ENCODE measurements around the gene IL22RA1. TPM values are rescaled to one million over a fixed set of nuclear protein-coding genes. Genes with fewer than 3 reads are reported as not detected.

IL22RA1 gene
- total and polyA plus RNA-seq, 2 of the 8 experiments (the other 6 are each of a cell fraction or from before 2014, with no cell fraction given), result 0.17 to 0.32 TPM

- H2BK20ac ChIP-seq (ENCODE audit: low read length), result no peak overlapping the region
- H3K14ac ChIP-seq (ENCODE audit: insufficient read length), result no peak overlapping the region
- H3K4me3 ChIP-seq (ENCODE audit: extremely low read depth in 1 of 4, insufficient read depth in 2 of 4, low read depth in 3 of 4, low read length in 4 of 4), result no peak overlapping the region
- no peak overlapping the region for H3K4ac ChIP-seq (replicated peaks; ENCODE audit: insufficient read length, low read depth, low read length)
- ChIA-PET CTCF (ENCODE audit: partially characterized antibody) (interaction anchor here (0.6 to 19.0 kb wide), 6 partner anchors 9 to 203 kb away, joined by 4 to 465 read pairs (median 6); no protein-coding TSS in a partner anchor), POLR2A (ENCODE audit: partially characterized antibody) (interaction anchor here (7.9 kb wide), 1 partner anchor 38 kb away, joined by 82 read pairs; no protein-coding TSS in a partner anchor)
- H2BK12ac ChIP-seq (ENCODE audit: low read depth, low read length), result no peak overlapping the region
- no peak overlapping the region for H4K91ac ChIP-seq (replicated peaks; ENCODE audit: insufficient read length, low read length)
- H3K9me3 ChIP-seq (ENCODE audit: insufficient read depth in 2 of 2, low read depth in 1 of 2, low read length in 1 of 2), result no peaks in the 10 kb centered on the region
- WGBS, 2 experiments (ENCODE audit: extremely low coverage in 1 of 2, insufficient coverage in 1 of 2, insufficient read length in 1 of 2, insufficient replicate concordance in 2 of 2, low coverage in 1 of 2, low lambda C conversion rate in 2 of 2, missing lambda C conversion rate in 1 of 2), result 94% methylated on average over 3 of the region's 3 CpGs; no CpG with 5 or more reads in 1 of the 2 experiments
- no peak overlapping the region for H2BK120ac ChIP-seq (replicated peaks; ENCODE audit: low read depth, low read length)
- no peak overlapping the region for H3K18ac ChIP-seq (ENCODE audit: extremely low read depth, low read length)
- no peak overlapping the region for H2AFZ ChIP-seq (ENCODE audit: low read length)
- H3K23ac ChIP-seq (ENCODE audit: insufficient read length), result no peak overlapping the region
- H3K27me3 ChIP-seq (replicated peaks in 1 of 4; ENCODE audit: control insufficient read depth in 3 of 4, extremely low read depth in 1 of 4, insufficient read depth in 3 of 4, low read length in 3 of 4), result no peaks in the 10 kb centered on the region; a peak in 1 of 7 replicates
- H3K56ac ChIP-seq (replicated peaks; ENCODE audit: insufficient read length, low read depth, low read length), result no peak overlapping the region
- no peak overlapping the region for H3K27ac ChIP-seq (ENCODE audit: low read depth, low read length)
- no peaks in the 10 kb centered on the region for H3K79me2 ChIP-seq (ENCODE audit: control insufficient read depth in 1 of 2, insufficient read depth in 2 of 2, low read length in 2 of 2)
- DNase-seq (ENCODE audit: low read depth in 1 of 2, low spot score in 2 of 2) (no peak), FAIRE-seq (no peak)
- H3K36me3 ChIP-seq (ENCODE audit: control insufficient read depth in 2 of 4, insufficient read depth in 4 of 4, low read length in 3 of 4), result no peaks in the 10 kb centered on the region
- H3K4me1 ChIP-seq (replicated peaks in 1 of 4; ENCODE audit: control insufficient read depth in 3 of 4, insufficient read depth in 4 of 4, low read length in 3 of 4), result peaks cover 0 to 3% (median 1%) of the 10 kb centered on the region in 4 experiments; a peak in 2 of 7 replicates
- no peak overlapping the region for H2BK15ac ChIP-seq (ENCODE audit: low read length)
- no peak overlapping the region for H4K8ac ChIP-seq (ENCODE audit: extremely low read depth, insufficient read depth, low read length)
- H2AK5ac ChIP-seq (ENCODE audit: low read depth, low read length), result no peak overlapping the region
- H2BK5ac ChIP-seq (ENCODE audit: low read depth, low read length), result no peak overlapping the region
- H3K9ac ChIP-seq (replicated peaks in 1 of 4; ENCODE audit: extremely low read depth in 1 of 4, low read depth in 3 of 4, low read length in 3 of 4), result no peak overlapping the region
- no peak overlapping the region for H3K4me2 ChIP-seq (ENCODE audit: insufficient read depth in 1 of 2, low read depth in 2 of 2, low read length in 2 of 2)
- no peaks in the 10 kb centered on the region for H3K79me1 ChIP-seq (ENCODE audit: low read depth, low read length)
- H4K20me1 ChIP-seq (replicated peaks in 1 of 2; ENCODE audit: control insufficient read depth in 1 of 2, insufficient read depth in 2 of 2, low read length in 2 of 2), result no peaks in the 10 kb centered on the region
- no peak overlapping the region for H4K5ac ChIP-seq (ENCODE audit: insufficient read length, low read depth, low read length)
- peaks cover 10% of the 10 kb centered on the region for H3K23me2 ChIP-seq (ENCODE audit: low read depth, low read length)
- no peak for TF ChIP-seq ATF3 (IDR thresholded peaks at IDR 0.05; ENCODE audit: insufficient read depth, low read depth, low read length)
- TF ChIP-seq ATF2 (IDR thresholded peaks at IDR 0.05; ENCODE audit: low read length), result no peak
- no peak for TF ChIP-seq RFX5 (IDR thresholded peaks at IDR 0.05; ENCODE audit: borderline replicate concordance, low read depth, low read length)
- TF ChIP-seq MAFK (IDR thresholded peaks at IDR 0.05; ENCODE audit: low read depth, low read length), result no peak
These were observed 48.1 kb upstream of the IL22RA1 start for GRCh38 chr1:24190983-24191461.
